CD4-positive, alpha-beta T cell treated with Interleukin-10 for 1 hour (primary cell): Measurements from ENCODE around the gene IGFN1.

Experiments
- DNase-seq: peaks from one replicate; pipeline ENCODE4 v3.0.0-alpha.2; 2020

IGFN1 gene

GRCh38 chr1:201185527-201186128 lies 5.0 kb upstream of the IGFN1 start:
- no peak for DNase-seq

- DNase-seq: no peak
These were observed 4.4 kb upstream of the IGFN1 start for GRCh38 chr1:201186192-201186591.

DNA sequence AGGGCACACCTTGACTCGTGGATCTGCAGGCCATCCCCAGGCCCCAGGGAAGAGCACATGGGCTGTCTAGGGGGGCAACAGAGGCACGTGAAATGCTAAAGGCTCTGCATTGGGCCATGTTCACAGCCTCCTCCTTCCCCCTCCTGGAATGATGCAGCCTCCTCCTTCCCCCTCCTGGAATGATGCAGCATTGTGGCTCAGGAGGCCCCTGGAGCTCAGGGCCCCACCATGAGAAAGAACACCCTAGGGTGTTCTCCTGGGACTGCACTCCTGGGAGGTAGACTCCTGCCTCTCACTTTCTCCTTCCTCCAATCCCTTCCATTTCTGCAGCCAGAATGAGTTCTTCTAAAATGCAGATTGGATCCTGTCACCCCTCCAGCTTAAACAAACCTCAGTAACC lies 1.5 kb upstream of the IGFN1 start:
- no peak for DNase-seq

- no peak for DNase-seq
These were observed 619 bp upstream of the IGFN1 start for GRCh38 chr1:201190005-201190404.

DNA sequence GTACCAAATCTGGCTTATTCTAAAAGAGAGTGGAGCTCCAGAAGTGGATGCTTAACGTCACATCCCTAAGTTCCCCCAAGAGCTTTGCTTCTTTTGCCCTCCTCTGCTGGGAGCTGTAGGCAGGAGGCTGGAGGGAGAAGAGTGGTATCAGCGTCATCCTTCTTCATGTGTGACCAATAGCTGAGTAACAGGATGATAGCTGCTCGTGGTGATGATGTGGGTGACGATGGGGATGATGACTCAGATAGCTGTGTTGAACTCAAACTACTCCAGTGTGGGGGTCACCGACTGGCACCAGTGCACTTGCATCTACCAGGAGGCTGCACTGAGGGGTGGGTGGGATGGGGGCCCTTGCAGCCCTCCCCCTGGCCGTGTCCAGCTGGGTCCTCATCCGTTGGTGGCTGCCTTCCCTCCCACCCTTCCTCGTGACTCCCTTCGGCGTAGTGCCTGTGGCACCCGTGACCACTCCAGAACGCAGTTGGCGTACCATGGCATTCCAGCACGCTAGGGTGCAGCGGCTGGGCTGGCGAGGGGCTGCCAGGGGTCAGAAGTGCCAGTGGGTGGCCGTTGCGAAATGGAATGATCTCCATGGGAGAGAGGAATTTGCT lies 1.1 kb downstream of the IGFN1 start:
- no peak for DNase-seq

GRCh38 chr1:201192261-201192788 lies 1.7 kb downstream of the IGFN1 start:
- DNase-seq: no peak

GRCh38 chr1:201194046-201194445 lies 3.4 kb downstream of the IGFN1 start:
- DNase-seq: no peak

DNA sequence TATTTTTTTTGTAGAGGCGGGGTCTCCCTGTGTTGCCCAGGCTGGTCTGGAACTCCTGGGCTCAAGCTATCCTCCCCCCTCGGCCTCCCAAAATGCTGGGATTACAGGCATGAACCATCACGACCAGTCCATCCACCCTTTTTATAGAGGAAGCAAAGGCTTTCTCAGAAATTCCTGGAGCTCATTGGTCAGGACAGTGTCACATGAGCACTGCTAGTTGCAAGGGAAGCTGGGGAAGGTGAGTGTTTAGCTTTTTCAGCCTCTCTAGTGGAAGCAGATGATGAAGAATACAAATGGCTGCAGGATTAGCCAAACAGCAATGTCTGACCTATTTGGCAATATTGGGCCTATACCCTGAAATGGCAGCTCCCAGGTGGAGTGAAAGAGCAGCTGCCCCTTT lies 8.0 kb downstream of the IGFN1 start:
- DNase-seq: no peak

DNA sequence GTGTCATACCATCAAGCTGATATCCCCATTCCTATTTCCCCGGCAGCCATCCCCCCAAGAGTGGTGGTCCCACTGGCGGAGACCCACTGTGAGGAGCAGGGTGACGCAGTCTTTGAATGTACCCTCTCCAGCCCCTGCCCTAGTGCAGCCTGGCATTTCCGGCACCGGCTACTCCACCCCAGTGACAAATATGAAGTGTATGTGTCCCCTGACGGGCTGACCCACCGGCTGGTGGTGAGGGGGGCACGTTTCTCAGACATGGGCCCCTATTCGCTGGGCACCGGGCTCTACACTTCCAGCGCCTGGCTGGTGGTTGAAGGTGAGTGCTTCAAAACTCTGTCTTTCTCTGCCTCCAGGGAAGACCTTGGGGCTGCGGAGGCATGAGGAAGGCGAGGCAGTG lies 14.4 kb downstream of the IGFN1 start:
- DNase-seq: no peak

- no peak for DNase-seq
These were observed 15.6 kb downstream of the IGFN1 start for GRCh38 chr1:201206176-201206575.

DNA sequence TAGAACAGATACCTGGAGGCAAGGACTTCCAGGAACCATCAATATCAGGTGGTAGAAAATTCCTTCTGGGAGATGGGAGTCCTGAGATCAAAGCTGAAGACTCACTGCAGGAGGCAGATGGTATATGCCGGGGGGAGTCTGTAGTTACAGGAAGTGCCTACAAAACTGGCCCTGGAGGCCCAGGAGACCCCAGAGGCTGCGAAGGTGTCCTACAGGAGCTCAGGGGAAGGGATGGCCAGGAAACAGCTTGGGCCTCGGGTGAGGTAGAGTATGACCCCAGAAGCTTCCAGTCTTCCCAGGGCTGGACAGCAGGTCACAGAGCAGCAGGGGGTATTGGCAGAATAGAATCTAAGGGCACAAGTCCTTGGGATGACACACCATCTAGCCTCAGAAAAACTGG lies 16.4 kb downstream of the IGFN1 start:
- no peak for DNase-seq

GRCh38 chr1:201208236-201208635 lies 17.6 kb downstream of the IGFN1 start:
- no peak for DNase-seq

GRCh38 chr1:201212056-201212455 lies 21.4 kb downstream of the IGFN1 start:
- DNase-seq: no peak

DNA sequence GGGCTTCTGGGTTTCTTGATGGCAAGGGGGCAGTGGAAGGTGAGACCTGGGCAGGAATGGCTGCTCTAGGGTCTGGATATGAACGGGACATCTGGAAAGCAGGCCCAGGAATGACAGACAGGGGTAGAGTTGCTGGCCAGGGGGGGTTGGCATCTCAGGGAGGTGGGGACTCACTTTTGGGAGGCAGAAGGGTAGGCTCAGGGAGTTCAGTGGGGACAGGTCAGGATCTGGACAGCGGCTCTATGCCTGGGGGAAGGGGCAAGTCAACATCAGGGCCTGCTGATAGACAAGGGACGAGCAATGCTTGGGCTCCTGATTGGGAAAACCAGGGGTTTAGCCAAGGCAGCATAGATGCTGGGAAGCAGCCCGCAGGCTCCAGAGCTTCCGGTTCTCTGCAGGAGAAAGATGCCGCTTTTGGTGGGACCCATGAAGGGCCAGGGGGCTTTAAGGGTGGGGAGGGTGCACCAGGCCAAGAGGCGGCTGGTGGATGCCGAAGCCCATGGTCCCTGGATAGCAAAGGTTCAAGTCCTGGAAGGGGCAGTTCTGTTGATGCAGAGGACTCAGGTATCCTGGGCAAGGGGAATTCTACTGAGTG lies 21.9 kb downstream of the IGFN1 start:
- no peak for DNase-seq

DNA sequence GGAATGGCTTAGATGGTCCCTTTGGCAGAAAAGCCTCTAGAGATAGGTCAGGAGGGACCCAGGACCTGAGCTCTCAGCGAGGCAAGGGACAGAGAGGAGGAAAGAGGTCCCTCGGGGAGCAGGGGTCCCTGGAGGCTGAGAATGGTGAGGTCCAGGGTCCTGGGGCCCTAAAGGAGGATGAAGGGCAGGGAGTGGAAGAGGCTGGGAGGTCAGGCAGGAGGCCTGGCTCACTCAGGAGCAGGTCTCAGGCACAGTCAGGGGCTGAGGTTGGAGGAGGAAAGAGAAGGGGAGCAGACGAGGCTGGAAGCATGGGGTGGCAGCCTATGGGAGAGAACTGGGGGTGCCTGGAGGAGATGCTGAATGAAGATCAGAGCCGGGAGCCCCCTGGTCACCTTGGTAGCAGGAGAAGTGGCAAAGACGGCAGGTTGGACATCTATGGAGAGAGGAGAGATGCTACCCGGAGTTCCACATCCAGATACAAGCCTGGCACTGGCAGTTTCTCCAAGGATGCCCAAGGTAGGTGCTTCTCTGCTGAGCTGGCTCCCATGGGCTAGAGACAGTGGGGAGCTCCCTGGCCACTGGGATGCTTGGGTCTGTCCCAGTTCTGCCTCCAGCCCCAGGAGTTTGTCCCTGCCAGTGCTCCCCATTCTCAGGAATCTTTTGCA lies 22.6 kb downstream of the IGFN1 start:
- no peak for DNase-seq

GRCh38 chr1:201213926-201214325 lies 23.3 kb downstream of the IGFN1 start:
- no peak for DNase-seq

GRCh38 chr1:201214461-201214860 lies 23.8 kb downstream of the IGFN1 start:
- DNase-seq: no peak

- no peak for DNase-seq
These were observed 24.3 kb downstream of the IGFN1 start for GRCh38 chr1:201214886-201215285.

GRCh38 chr1:201215531-201216357 lies 25.1 kb downstream of the IGFN1 start:
- DNase-seq: no peak

DNA sequence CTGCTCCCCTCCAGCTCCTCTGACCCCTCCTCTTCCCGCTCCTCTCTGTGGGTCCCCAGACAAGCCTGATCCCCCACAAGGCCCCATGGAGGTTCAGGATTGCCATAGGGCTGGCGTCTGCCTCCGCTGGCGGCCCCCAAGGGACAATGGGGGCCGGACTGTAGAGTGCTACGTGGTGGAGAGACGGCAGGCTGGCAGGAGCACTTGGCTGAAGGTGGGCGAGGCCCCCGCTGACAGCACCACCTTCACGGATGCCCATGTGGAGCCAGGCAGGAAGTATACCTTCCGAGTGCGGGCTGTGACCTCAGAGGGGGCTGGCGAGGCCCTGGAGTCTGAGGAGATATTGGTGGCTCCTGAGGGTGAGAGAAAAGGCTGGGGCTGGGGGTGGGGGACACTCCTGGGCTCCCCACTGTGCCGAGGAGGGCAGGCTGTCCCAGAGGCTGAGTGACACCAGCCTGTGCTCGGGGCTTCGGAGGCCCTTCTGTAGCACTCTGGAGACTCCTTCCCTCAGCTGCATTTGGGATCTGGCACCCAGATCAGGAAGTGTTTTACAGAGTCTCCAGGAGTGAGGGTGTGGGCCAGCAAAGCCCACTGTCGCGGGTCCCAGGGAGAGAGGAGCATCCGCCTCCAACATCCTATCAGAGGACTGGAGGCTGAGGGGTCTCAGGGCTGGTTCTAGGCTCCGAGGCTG lies 25.9 kb downstream of the IGFN1 start:
- DNase-seq: no peak

DNA sequence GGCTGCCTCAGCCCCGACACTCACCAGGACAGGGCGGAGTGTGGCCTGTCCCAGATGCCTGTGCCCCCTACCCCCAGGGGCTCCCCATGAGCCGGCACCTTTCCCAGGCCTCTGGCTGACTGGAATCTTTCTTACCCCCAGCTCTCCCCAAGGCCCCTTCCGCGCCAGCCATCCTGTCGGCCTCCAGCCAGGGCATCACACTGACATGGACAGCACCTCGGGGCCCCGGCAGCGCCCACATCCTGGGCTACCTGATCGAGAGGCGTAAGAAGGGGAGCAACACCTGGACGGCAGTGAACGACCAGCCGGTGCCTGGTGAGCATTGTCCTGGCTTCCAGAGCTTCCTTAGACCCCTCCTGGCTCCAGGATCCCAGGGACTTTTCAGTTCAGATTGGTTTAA lies 26.5 kb downstream of the IGFN1 start:
- DNase-seq: no peak

- DNase-seq: no peak
These were observed 27.2 kb downstream of the IGFN1 start for GRCh38 chr1:201217851-201218250.
